HG03558 (cell line): Measurements from ENCODE around the gene OST4.

Experiments used
- ATAC-seq: cut with Tn5 transposase; IDR thresholded peaks from one replicate; pipeline ENCODE4 v1.9.1; 2021; ENCODE audit warnings: moderate number of reproducible peaks; ENCODE audit not compliant: unreplicated experiment; ENCODE audit errors: extremely low read depth

The OST4 gene

DNA sequence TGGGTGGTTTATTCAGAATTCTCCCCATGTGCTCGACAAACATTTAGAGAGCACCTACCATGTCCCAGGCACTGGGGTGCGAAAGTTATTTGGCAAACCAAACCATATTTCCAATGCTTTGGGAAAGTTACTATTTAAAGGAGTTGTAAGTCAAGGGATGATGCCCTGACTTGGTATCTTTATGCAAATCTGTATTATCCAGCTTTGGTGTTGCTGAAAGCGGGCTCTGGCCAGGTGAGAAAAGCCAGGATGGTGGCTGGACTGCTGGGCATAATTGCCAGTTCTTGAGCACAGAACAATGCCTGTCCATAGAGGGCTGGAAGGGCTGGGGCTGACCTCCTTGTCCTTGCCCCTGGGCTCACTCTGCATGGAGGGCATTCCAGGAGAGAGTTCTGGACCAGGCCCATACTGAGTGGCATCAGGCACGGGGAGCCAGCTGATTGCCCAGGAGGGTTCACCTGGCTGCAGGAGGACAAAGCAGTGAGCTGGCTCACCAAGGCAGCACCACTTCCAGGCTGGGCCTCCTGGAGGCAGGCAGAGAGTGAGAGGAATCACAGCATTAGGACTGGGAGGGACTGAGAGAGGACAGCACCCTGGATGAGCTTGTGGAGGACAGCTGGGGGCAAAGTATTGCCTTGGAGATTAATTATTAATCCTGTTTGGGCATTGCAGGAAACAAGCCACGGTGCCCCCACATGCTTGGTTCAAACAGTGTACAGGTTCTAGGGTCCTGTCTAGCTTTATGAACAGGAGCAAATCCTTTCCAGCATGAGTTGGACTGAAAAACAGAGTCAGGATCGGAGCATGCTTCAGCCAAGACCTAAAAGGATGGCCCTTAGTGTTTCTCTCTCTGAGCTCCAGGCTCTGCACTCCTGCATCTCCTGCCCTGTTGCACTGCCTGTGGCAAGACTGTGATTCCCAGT is 22.2 kb upstream of the OST4 start:
- ATAC-seq = no peak

DNA sequence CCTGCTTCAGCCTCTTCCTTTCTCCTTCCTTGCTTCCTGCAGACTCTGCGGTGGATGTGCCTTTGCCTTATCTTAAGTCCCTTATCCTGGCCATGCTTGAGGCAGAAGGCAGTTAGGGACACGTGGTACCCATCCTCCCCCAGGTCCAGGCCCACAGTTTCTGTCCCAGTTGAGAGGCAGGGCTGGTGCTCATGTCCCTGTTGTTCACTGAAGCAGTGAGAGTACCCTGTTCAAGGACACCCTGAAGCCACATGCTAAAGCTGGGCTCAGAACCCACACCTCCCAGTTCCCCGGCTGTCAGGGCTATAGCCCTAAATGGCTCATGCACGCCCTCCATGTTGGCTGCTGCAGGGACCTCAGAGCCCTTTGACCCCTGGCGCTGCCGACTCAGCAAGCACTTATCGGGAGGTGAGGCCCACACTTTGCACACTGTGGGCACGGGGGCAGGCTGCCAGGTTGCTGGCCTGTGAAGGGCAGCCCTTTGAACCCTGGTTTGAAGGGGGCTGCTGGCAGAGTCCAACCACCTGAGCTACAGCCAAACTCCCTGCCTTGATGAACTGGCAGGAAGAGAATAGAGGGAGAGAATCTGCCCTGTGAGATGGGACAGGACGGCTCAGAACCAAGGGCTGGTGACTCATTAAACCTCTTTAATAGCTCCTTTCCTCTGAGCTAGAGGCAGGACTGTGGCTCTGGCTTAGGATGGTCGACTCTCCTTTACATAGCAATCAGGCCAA is 21.4 kb upstream of the OST4 start:
- no peak for ATAC-seq

DNA sequence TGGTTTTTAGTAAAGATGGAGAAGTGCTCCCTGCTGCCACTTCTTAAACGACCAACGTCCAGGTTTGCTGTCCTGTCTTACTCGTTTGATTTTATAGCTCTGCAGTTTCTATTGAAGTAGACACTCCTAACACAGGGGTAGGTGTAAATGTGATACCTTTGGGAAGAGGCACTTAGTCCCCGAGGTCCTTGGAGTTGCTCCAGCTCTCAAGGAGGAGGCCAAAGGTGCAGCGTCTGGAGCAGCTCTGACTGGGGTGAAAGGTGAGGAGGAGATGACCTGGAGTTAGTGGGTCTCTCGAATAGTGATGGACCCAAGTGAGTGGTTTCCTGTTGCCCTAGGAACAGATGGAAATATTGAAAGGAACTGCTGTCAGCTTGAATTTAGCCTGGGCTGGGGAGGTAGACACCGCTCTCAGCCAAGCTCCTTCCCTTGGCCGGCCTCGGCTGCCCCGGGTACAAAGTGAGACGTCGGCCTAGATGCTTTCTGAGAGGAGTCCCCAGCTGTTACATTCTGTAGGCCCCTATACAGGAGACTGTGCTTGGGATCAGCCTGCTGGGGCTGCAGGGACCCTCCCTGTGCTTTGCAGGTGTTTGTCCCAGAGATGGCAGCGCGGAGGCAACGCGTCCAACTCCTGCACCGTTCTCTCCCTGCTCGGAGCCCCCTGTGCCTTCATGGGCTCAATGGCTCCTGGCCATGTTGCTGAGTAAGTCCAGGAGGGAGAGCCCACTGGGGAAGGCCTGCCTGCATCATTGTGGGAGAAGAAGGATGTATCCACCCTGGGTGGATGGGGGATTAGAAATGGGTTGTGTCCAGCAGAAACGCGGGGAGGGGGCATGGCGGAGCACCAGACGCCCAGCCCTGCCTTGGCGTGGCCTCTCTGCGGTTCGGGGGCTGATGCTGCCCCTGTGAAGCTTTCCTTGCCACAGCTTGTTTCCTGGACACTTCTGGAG is 20.6 kb upstream of the OST4 start:
- no peak for ATAC-seq

DNA sequence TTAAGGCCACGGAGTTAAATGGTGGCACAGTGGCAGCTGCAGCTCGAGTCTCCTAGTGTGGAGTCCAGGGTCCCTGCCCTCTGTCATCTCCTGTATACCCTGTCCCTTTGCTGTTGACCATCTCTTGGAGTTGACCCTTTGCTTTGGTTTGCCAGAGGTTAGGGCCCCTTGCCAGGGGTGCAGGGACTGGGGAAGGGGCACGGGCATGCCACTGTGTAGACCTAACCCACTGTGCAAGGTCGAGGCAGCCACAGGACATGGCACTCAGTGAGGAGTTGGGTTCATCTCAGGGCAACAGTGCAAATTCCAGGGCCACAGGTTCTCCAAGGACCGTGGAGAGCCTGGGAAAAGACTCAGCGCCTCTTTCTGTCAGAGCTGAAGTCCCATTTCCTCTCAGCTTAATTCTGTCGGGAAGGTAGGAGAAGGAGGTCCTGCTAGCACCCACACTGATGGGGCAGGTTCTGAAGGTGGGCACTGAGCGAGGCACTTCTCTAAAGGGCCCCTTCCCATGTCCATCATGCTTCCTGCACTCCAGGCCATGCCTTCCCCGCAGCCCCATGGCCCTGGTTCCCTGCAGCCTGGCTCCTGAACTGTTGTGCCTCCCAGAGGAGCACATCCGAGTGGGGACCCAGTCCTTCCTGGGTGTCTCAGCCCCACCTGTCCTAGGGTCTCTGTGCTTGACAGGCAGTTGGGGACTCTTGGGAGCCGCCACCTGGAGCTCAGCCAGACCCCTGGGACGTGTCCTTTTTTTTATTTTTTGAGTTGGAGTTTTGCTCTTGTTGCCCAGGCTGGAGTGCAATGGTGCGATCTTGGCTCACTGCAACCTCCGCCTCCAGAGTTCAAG is 17.9 kb upstream of the OST4 start:
- ATAC-seq = no peak

DNA sequence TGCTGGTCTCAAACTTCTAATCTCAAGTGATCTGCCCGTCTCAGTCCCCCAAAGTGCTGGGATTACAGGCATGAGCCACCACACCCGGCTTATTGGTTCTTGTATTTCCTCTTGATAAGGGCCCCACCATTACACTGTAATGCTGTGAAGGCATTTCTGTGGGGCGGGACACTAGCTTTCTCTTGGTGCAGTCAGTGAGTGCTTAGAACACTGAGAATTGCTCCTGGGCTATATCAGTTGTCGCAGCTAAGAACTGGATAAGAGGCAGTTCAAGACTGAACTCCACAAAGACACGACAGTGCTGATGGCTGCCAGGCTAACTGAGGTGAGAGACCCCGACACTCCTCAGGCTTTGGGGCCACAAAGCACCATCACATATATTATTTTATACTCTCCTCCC is 17.2 kb upstream of the OST4 start:
- no peak for ATAC-seq

DNA sequence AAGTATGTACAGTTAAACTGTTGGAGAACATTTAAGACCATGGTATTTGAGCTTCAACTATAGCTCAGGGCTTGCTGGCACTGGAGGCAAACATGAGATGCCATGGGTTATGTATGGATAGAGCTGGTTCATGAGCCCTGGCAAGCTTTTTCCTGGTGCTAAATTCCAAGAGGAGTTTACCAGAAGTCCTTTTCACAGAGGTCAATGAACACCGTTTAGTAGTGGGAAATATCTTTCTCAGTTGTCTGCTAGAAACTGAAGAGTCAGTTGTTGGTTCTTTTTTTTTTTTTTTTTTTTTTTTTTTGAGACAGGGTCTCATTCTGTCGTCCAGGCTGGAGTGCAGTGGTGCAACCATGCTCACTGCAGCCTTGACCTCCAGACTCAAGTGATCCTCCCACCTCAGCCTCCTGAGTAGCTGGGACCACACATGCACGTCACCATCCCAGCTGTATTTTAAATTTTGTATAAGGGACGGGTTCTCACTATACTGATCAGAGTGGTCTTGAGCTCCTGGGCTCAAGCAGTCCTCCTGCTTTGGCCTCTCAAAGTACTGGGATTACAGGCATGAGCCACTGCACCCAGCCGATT is 16.5 kb upstream of the OST4 start:
- no peak for ATAC-seq

DNA sequence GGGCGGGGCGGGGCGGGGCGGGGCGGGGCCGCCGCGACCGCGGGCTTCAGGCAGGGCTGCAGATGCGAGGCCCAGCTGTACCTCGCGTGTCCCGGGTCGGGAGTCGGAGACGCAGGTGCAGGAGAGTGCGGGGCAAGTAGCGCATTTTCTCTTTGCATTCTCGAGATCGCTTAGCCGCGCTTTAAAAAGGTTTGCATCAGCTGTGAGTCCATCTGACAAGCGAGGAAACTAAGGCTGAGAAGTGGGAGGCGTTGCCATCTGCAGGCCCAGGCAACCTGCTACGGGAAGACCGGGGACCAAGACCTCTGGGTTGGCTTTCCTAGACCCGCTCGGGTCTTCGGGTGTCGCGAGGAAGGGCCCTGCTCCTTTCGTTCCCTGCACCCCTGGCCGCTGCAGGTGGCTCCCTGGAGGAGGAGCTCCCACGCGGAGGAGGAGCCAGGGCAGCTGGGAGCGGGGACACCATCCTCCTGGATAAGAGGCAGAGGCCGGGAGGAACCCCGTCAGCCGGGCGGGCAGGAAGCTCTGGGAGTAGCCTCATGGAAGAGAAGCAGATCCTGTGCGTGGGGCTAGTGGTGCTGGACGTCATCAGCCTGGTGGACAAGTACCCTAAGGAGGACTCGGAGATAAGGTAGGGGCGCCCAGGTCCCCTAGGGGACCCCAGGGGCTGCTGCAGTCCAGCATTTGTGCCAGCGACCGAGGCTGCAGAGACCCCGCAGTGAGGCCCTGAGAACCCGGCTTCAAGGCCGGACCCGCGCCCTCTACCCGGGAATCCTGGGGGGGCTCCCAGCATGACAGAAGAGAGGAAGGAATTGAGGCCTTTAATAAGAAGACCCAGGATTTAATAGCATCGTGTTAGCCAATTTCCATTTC is 15.5 kb upstream of the OST4 start, which contains the start of gene KHK:
Gene KHK, plus strand, starts transcription at position 49 of the 870 bp plus-strand sequence. Its CDS starts 488 bp downstream, at position 537.
- no peak for ATAC-seq

DNA sequence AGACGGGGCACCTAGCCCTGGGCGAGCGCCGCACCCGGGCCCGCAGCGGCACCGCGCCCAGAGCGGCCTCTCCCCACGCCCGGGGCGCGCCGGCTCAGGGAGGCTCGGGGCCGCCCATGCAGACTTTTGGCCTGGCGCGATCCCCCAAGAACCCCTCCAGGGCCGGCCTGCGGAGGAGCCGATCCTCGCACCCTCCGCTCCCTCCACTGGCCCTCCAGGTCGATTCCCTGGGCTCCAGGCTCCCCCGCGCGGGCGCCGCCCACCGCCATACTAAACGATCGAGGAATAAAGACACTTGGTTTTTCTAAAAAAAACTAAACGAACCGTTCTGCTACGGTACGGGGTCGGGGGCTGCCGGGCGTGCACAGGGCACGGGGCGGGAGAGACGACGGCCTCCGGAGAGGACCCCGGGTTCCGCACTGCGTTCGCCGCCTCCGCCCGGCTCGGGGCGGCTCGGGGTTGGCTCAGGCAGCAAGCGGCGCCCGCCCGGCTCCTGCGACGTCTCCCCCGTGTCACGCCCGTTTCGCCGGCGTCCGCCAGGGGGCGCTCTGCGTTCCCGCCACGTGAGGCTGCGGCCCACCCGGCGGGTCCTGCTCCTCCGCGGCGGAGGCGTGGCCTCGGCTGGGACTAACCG is 14.8 kb upstream of the OST4 start:
- ATAC-seq = peak; percentile 75

DNA sequence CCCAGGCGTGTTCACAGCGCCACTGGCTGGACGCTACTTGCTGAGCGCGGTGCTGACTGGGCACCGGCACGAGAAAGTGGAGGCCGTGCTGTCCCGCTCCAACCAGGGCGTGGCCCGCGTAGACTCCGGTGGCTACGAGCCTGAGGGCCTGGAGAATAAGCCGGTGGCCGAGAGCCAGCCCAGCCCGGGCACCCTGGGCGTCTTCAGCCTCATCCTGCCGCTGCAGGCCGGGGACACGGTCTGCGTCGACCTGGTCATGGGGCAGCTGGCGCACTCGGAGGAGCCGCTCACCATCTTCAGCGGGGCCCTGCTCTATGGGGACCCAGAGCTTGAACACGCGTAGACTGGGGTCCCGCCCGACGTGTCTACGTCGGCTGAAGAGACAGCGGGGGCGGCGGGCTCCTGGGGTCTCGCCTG is 14.2 kb upstream of the OST4 start:
- no peak for ATAC-seq

DNA sequence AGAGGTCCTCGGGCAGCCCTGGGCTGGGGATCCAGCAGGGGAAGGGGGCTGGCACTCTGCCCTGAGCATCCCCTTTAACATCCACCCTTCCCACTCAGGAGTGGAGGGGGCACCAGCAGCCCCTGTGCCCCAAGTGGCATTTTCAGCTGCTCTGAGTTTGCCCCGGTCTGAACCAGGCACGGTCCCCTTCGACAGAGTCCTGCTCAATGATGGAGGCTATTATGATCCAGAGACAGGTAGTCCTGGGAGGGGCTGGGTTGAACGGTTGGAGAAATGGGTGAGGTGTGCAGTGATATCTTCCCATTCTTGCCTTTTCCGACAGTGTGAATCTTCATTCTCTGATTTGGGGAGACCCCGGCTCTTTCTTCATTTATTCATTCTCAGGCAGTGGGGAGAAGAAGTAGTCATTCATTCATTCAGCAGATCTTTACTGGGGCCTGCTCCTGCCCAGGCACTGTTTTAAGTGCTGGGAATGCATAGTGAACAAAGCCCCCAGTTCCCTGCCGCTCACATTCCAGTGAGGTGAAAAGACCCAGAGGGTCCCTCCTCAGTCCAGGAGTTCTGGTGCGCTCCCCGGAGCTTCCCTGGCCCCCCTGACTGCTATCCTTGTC is 13.7 kb upstream of the OST4 start:
- no peak for ATAC-seq

DNA sequence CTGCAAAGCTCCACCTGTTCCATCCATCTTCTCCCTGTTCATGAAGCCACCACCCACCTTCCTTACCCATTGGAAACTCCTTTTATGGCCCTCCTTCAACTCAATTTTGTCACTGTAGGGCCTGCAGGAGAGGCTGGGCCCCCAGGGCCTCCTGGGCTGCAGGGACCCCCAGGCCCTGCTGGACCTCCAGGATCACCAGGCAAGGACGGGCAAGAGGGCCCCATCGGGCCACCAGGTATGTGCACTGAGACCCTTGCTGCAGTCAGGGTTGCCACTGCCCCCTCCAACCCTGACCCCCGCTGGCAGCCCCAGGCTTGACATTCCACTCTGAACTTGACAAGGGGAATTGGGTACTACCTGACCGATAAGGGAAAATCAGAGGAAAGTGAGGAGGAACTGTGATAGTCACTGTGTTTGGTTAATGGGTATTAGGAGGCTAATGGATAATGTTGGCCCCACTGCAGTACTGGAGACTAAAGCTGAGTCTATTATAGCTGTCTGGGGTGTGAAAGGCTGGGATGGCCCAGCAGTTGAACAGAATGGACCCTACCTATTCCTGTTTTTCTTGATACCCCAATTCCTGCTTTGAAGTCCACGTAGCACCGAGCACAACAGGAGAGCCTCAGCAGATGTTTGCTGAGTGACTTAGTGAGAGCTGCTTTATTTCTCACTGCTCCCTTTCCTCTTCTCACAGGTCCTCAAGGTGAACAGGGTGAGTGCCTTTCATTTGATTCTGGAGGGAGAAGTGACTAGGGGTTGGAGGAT is 13.0 kb upstream of the OST4 start:
- no peak for ATAC-seq

DNA sequence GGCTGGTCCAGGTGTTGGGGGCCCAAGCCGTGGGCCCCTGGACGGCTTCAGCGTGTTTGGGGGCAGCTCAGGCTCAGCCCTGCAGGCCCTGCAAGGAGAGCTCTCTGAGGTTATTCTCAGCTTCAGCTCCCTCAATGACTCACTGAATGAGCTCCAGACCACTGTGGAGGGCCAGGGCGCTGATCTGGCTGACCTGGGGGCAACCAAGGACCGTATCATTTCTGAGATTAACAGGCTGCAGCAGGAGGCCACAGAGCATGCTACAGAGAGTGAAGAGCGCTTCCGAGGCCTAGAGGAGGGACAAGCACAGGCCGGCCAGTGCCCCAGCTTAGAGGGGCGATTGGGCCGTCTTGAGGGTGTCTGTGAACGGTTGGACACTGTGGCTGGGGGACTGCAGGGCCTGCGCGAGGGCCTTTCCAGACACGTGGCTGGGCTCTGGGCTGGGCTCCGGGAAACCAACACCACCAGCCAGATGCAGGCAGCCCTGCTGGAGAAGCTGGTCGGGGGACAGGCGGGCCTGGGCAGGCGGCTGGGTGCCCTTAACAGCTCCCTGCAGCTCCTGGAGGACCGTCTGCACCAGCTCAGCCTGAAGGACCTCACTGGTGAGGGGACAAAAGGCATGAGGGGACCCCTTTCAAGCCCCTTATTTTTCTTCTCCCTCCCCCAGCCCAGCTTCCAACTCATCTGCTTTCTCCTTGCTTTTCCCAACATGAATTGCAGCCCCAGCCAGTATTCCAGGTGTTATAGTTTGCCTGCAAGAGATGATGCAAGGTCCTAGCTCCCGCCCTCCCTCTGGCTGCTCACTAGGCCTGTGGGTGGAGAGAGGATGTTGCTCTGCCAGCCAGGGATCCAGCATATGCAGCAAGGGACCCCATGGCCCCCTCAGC is 12.2 kb upstream of the OST4 start:
- no peak for ATAC-seq

DNA sequence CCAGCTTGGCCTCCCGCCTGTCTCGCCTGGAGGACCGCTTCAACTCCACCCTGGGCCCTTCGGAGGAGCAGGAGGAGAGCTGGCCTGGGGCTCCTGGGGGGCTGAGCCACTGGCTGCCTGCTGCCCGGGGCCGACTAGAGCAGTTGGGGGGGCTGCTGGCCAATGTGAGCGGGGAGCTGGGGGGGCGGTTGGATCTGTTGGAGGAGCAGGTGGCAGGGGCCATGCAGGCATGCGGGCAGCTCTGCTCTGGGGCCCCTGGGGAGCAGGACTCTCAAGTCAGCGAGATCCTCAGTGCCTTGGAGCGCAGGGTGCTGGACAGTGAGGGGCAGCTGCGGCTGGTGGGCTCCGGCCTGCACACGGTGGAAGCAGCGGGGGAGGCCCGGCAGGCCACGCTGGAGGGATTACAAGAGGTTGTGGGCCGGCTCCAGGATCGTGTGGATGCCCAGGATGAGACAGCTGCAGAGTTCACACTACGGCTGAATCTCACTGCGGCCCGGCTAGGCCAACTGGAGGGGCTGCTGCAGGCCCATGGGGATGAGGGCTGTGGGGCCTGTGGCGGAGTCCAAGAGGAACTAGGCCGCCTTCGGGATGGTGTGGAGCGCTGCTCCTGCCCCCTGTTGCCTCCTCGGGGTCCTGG is 11.4 kb upstream of the OST4 start:
- no peak for ATAC-seq

DNA sequence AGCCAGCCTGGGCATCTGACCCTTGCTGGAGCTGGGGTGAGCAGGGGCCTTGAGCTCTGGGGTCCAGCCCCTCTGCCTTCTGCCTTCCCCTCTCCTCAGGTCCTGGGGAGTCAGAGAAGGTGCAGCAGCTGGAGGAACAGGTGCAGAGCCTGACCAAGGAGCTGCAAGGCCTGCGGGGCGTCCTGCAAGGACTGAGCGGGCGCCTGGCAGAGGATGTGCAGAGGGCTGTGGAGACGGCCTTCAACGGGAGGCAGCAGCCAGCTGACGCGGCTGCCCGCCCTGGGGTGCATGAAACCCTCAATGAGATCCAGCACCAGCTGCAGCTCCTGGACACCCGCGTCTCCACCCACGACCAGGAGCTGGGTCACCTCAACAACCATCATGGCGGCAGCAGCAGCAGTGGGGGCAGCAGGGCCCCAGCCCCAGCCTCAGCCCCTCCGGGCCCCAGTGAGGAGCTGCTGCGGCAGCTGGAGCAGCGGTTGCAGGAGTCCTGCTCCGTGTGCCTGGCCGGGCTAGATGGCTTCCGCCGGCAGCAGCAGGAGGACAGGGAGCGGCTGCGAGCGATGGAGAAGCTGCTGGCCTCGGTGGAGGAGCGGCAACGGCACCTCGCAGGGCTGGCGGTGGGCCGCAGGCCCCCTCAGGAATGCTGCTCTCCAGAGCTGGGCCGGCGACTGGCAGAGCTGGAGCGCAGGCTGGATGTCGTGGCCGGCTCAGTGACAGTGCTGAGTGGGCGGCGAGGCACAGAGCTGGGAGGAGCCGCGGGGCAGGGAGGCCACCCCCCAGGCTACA is 10.7 kb upstream of the OST4 start:
- ATAC-seq = no peak

DNA sequence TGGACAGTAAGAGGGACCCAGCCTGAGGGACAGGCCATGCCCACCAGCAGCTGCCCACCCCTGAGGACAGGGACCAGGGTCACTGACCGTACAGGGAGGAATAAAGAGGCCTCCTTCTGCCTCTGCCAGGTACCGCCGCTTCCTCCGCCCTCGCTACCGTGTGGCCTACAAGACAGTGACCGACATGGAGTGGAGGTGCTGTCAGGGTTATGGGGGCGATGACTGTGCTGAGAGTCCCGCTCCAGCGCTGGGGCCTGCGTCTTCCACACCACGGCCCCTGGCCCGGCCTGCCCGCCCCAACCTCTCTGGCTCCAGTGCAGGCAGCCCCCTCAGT is 9.1 kb upstream of the OST4 start:
- ATAC-seq = no peak
